GM23338 (cell line): ENCODE data around the gene NIPAL3. TPM values are rescaled to one million over a fixed set of nuclear protein-coding genes. Genes with fewer than 3 reads are reported as not detected.

Experiments
- ATAC-seq: fragments of 200-7000 bp; cut with Tn5 transposase; 3 replicates; pipeline ENCODE4 v1.9.1; 2020
- DNase-seq: peaks from one replicate; pipeline ENCODE4 v3.0.0-alpha.2; 2015; ENCODE audit warnings: low spot score
- H2AFZ ChIP-seq: fragments of 200-600 bp; sonication (generic); 2 replicates; pipeline ENCODE4 v1.8.0; 2016; ENCODE audit warnings: antibody characterized with exemption, mild to moderate bottlenecking, moderate library complexity
- H3F3A ChIP-seq: fragments of 200-600 bp; sonication (generic); replicated peaks from 2 replicates; pipeline ENCODE4 v1.8.0; 2017; ENCODE audit warnings: antibody characterized with exemption, mixed run types, low read depth
- H3K27ac ChIP-seq: fragments of 200-600 bp; sonication (generic); 2 replicates; pipeline ENCODE4 v1.6.1; 2016; ENCODE audit warnings: low read depth
- H3K27me3 ChIP-seq: fragments of 200-600 bp; sonication (generic); 2 replicates; pipeline ENCODE4 v1.8.0; 2016; ENCODE audit warnings: mild to moderate bottlenecking, mixed run types, moderate library complexity; ENCODE audit not compliant: insufficient read depth
- H3K36me3 ChIP-seq: fragments of 200-600 bp; sonication (generic); 2 replicates; pipeline ENCODE4 v1.8.0; 2016; ENCODE audit warnings: mild to moderate bottlenecking; ENCODE audit not compliant: insufficient read depth
- H3K4me1 ChIP-seq: fragments of 200-600 bp; sonication (generic); 2 replicates; pipeline ENCODE4 v1.8.0; 2016; ENCODE audit warnings: mild to moderate bottlenecking, moderate library complexity; ENCODE audit not compliant: insufficient read depth
- H3K4me2 ChIP-seq: fragments of 200-600 bp; sonication (generic); 2 replicates; pipeline ENCODE4 v1.7.1; 2017; ENCODE audit warnings: mixed run types
- H3K4me3 ChIP-seq: fragments of 200-600 bp; sonication (generic); 2 replicates; pipeline ENCODE4 v1.6.1; 2016; ENCODE audit warnings: mixed run types
- H3K79me2 ChIP-seq: fragments of 200-600 bp; sonication (generic); replicated peaks from 2 replicates; pipeline ENCODE4 v1.8.0; 2017; ENCODE audit warnings: mild to moderate bottlenecking; ENCODE audit not compliant: insufficient read depth
- H3K9me2 ChIP-seq: fragments of 200-600 bp; sonication (generic); 2 replicates; pipeline ENCODE4 v1.8.0; 2017; ENCODE audit not compliant: insufficient read depth
- H4K20me1 ChIP-seq: fragments of 200-600 bp; sonication (generic); replicated peaks from 2 replicates; pipeline ENCODE4 v1.8.0; 2017; ENCODE audit warnings: mild to moderate bottlenecking; ENCODE audit not compliant: insufficient read depth
- H3K27ac Mint-ChIP-seq: 2 replicates; pipeline ENCODE4 v1.8.0; 2020; ENCODE audit warnings: inconsistent platforms, mild to moderate bottlenecking, moderate library complexity, mixed read lengths
- H3K27me3 Mint-ChIP-seq: 3 replicates; pipeline ENCODE4 v1.8.0; 2022; ENCODE audit warnings: low read depth, mild to moderate bottlenecking, moderate library complexity, mixed read lengths, inconsistent platforms; ENCODE audit not compliant: insufficient read depth, poor library complexity
- H3K36me3 Mint-ChIP-seq: 3 replicates; pipeline ENCODE4 v1.8.0; 2021; ENCODE audit warnings: low read depth, mild to moderate bottlenecking, inconsistent platforms, moderate library complexity, mixed read lengths
- H3K4me1 Mint-ChIP-seq: 3 replicates; pipeline ENCODE4 v1.8.0; 2020; ENCODE audit warnings: mild to moderate bottlenecking, inconsistent platforms, mixed read lengths
- H3K4me3 Mint-ChIP-seq: 3 replicates; pipeline ENCODE4 v1.8.0; 2021; ENCODE audit warnings: moderate library complexity, mild to moderate bottlenecking, inconsistent platforms, mixed read lengths
- H3K9me3 Mint-ChIP-seq: 3 replicates; pipeline ENCODE4 v1.8.0; 2020; ENCODE audit warnings: moderate library complexity, mild to moderate bottlenecking, inconsistent platforms, mixed read lengths
- CREB1 ChIP-seq: fragments of 250-450 bp; sonication (Bioruptor Pico); IDR thresholded peaks from 2 replicates; pipeline ENCODE4 v1.5.0; 2020; ENCODE audit warnings: low read depth, mild to moderate bottlenecking, moderate library complexity
- EZH2 ChIP-seq: fragments of 200-600 bp; sonication (generic); IDR thresholded peaks from one replicate; pipeline ENCODE4 v1.8.0; 2017; ENCODE audit warnings: antibody characterized with exemption, mild to moderate bottlenecking, low read depth; ENCODE audit not compliant: unreplicated experiment
- JUNB ChIP-seq: IDR thresholded peaks from one replicate; pipeline ENCODE4 v1.6.1; 2016; ENCODE audit warnings: antibody characterized with exemption; ENCODE audit not compliant: unreplicated experiment
- POLR2AphosphoS5 ChIP-seq: IDR thresholded peaks from 2 replicates; pipeline ENCODE4 v1.6.1; 2016; ENCODE audit warnings: antibody characterized with exemption, low read depth
- ZNF114 ChIP-seq: fragments of 250-450 bp; sonication (Bioruptor Pico); IDR thresholded peaks from 2 replicates; pipeline ENCODE4 v1.5.0; 2020; ENCODE audit warnings: mild to moderate bottlenecking, moderate library complexity
- ZNF331 ChIP-seq: fragments of 250-450 bp; sonication (Bioruptor Pico); IDR thresholded peaks from 2 replicates; pipeline ENCODE4 v1.5.0; 2020; ENCODE audit warnings: low read depth, mild to moderate bottlenecking, moderate library complexity
- polyA plus RNA-seq: library from polyadenylated mRNA; unstranded; fragments of >200 nt; fragmentation: Nextera tagmentation; extraction: Ambion mirVana; gene quantifications from 2 replicates; pipeline ENCODE4 v1.2.1, GENCODE V29; 2016
- total RNA-seq: library from RNA; depleted of rRNA; stranded (reverse); fragments of >200 nt; shearing (Covaris generic); gene quantifications from 2 replicates; pipeline ENCODE4 v1.2.3, GENCODE V29; 2014
- TF ChIP-seq, protein P1 (sequence below): IDR thresholded peaks from one replicate; pipeline ENCODE4 v1.6.1; 2018; ENCODE audit warnings: antibody characterized with exemption; ENCODE audit not compliant: unreplicated experiment
- TF ChIP-seq, protein P2 (sequence below): IDR thresholded peaks from 2 replicates; pipeline ENCODE4 v1.6.1; 2016; ENCODE audit warnings: antibody characterized with exemption

Gene NIPAL3
- total and polyA plus RNA-seq, 2 experiments from 2014 or later, result 5.5 to 9.6 TPM

DNA sequence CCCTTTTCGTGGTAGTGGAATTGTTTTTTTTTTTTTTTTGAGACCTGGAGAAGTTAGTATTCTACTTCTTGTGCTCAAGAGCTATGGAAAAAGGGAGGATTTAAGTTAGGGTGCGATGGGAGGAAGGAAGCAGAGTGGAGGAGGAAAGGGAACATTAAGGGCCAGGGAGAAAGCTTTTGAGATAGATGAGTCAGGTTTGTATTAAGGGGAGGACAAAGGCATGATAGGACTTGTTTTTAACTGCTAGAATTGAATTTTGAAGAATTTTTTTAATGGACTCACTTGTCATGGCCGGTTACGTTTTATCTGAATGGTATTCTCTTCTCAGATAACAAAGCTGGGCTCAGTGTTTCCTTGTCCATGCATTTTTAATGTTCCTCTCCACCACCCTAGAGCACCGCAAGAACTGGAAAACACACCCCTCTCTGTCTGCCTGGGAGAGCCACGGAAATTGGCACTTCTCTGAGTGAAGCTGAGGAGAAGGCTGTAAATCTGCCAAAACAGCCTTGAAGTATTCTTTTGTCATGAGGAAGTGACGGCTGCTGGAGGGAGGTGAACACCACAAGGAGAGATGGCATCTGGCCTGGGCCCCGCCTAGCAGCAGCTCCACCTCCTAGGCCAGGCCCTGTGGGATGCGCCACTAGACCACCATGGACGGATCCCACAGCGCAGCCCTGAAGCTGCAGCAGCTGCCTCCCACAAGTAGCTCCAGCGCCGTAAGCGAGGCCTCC is 3.5 kb downstream of the NIPAL3 start (continued):
- TF ChIP-seq, protein P1, sequence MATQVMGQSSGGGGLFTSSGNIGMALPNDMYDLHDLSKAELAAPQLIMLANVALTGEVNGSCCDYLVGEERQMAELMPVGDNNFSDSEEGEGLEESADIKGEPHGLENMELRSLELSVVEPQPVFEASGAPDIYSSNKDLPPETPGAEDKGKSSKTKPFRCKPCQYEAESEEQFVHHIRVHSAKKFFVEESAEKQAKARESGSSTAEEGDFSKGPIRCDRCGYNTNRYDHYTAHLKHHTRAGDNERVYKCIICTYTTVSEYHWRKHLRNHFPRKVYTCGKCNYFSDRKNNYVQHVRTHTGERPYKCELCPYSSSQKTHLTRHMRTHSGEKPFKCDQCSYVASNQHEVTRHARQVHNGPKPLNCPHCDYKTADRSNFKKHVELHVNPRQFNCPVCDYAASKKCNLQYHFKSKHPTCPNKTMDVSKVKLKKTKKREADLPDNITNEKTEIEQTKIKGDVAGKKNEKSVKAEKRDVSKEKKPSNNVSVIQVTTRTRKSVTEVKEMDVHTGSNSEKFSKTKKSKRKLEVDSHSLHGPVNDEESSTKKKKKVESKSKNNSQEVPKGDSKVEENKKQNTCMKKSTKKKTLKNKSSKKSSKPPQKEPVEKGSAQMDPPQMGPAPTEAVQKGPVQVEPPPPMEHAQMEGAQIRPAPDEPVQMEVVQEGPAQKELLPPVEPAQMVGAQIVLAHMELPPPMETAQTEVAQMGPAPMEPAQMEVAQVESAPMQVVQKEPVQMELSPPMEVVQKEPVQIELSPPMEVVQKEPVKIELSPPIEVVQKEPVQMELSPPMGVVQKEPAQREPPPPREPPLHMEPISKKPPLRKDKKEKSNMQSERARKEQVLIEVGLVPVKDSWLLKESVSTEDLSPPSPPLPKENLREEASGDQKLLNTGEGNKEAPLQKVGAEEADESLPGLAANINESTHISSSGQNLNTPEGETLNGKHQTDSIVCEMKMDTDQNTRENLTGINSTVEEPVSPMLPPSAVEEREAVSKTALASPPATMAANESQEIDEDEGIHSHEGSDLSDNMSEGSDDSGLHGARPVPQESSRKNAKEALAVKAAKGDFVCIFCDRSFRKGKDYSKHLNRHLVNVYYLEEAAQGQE, result no peak
- TF ChIP-seq CREB1, result no peak
- TF ChIP-seq ZNF114 (CRISPR knock-in tag), result no peak
- TF ChIP-seq POLR2AphosphoS5, result no peak
- TF ChIP-seq, protein P2, sequence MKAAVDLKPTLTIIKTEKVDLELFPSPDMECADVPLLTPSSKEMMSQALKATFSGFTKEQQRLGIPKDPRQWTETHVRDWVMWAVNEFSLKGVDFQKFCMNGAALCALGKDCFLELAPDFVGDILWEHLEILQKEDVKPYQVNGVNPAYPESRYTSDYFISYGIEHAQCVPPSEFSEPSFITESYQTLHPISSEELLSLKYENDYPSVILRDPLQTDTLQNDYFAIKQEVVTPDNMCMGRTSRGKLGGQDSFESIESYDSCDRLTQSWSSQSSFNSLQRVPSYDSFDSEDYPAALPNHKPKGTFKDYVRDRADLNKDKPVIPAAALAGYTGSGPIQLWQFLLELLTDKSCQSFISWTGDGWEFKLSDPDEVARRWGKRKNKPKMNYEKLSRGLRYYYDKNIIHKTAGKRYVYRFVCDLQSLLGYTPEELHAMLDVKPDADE, result no peak
- TF ChIP-seq EZH2, result no peak
- no peak for TF ChIP-seq JUNB
- TF ChIP-seq ZNF331, result no peak

DNA sequence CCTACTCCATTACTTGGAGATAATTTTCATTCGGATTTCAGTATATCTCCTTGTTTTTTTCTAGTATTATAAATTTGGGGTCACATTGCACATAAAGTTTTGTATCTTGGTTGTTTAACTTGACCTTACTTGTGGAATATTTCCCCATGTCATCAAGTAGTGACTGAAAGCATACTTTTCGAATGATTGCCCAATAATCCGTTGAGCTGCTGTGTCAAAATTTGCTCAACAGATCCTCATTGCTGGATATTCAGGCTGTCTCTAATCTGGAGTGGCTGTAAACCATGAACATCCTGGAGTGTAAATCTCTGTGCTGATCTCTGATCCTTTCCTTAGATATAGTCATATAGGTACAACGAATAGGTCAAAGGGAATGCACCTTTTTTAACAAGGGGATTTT is 4.9 kb downstream of the NIPAL3 start:
- no peak overlapping the region for H2AFZ ChIP-seq
- no peak for DNase-seq
- Mint-ChIP-seq H3K4me1 (peaks cover 34% of the 10 kb centered on the region), H3K27me3 (peaks cover 3% of the 10 kb centered on the region), H3K27ac (no peak overlapping the region), H3K9me3 (no peaks in the 10 kb centered on the region), H3K4me3 (no peak overlapping the region), H3K36me3 (peaks cover 3% of the 10 kb centered on the region; the same call in 2 of the 3 replicates)
- TF ChIP-seq, protein P1, result no peak
- peaks cover 13% of the 10 kb centered on the region; the same call in 1 of the 2 replicates for H3K4me1 ChIP-seq
- H3K79me2 ChIP-seq, result no peaks in the 10 kb centered on the region
- H3F3A ChIP-seq, result no peaks in the 10 kb centered on the region
- no peaks in the 10 kb centered on the region for H3K9me2 ChIP-seq
- H3K27me3 ChIP-seq, result no peaks in the 10 kb centered on the region
- H3K27ac ChIP-seq, result no peak overlapping the region
- no peak overlapping the region for H3K4me3 ChIP-seq
- no peaks in the 10 kb centered on the region; the same call in 1 of the 2 replicates for H3K36me3 ChIP-seq
- H4K20me1 ChIP-seq, result no peaks in the 10 kb centered on the region
- no peak for ATAC-seq
- H3K4me2 ChIP-seq, result no peak overlapping the region
